EH (cell line): ENCODE measurements around the gene CCT3.
A peak's percentile ranks its signal among the peaks of the same experiment; 100 is the strongest.

Experiments used
- DNase-seq: peaks from one replicate; pipeline ENCODE4 v3.0.0-alpha.2; 2015; ENCODE audit warnings: low read depth

The CCT3 gene

GRCh38 chr1:156320560-156320959 lies 17.5 kb downstream of the CCT3 start:
- DNase-seq = no peak

- DNase-seq = peak; percentile 47
Measured at GRCh38 chr1:156319664-156320063, 18.4 kb downstream of the CCT3 start.

- no peak for DNase-seq
Measured at GRCh38 chr1:156316909-156317308, 21.2 kb downstream of the CCT3 start.

GRCh38 chr1:156310962-156311361 lies 27.1 kb downstream of the CCT3 start:
- DNase-seq = peak; percentile 52

- peak; percentile 62 for DNase-seq
Measured at GRCh38 chr1:156308078-156308477, 30.0 kb downstream of the CCT3 start.

GRCh38 chr1:156305215-156305614 lies 32.9 kb downstream of the CCT3 start:
- DNase-seq = no peak

- DNase-seq = no peak
Measured at GRCh38 chr1:156303241-156303640, 34.9 kb downstream of the CCT3 start.

- DNase-seq = no peak
Measured at GRCh38 chr1:156298852-156299357, 39.2 kb downstream of the CCT3 start, which contains the start of gene VHLL. Gene VHLL (minus strand): TSS chr1:156299307. CDS start chr1:156299189, 118 bp downstream.

- DNase-seq = peak; percentile 73
Measured at GRCh38 chr1:156295391-156295947, 42.6 kb downstream of the CCT3 start, which contains the start of gene GLMP. Gene GLMP (minus strand): TSS chr1:156295679. CDS start chr1:156295645, 34 bp downstream.

GRCh38 chr1:156293895-156294294 lies 44.2 kb downstream of the CCT3 start:
- no peak for DNase-seq

GRCh38 chr1:156293098-156293434 lies 45.0 kb downstream of the CCT3 start:
- DNase-seq = no peak

GRCh38 chr1:156291226-156292061 lies 46.6 kb downstream of the CCT3 start:
- peak; percentile 86 for DNase-seq

GRCh38 chr1:156289857-156290256 lies 48.2 kb downstream of the CCT3 start:
- no peak for DNase-seq

- DNase-seq = no peak
Measured at GRCh38 chr1:156286061-156286460, 52.0 kb downstream of the CCT3 start.

GRCh38 chr1:156285437-156285836 lies 52.7 kb downstream of the CCT3 start:
- no peak for DNase-seq

- DNase-seq = no peak
Measured at GRCh38 chr1:156284757-156285156, 53.3 kb downstream of the CCT3 start.

- DNase-seq = no peak
Measured at GRCh38 chr1:156284112-156284511, 54.0 kb downstream of the CCT3 start, which contains the start of gene TMEM79. Gene TMEM79 (plus strand): TSS chr1:156284325. CDS start chr1:156285227, 902 bp downstream.

GRCh38 chr1:156283521-156283920 lies 54.6 kb downstream of the CCT3 start:
- no peak for DNase-seq

- peak; percentile 99 for DNase-seq
Measured at GRCh38 chr1:156282479-156283222, 55.4 kb downstream of the CCT3 start, which contains the start of gene SMG5. Gene SMG5 (minus strand): TSS chr1:156282825. CDS start chr1:156282680, 145 bp downstream.

GRCh38 chr1:156281693-156282478 lies 56.2 kb downstream of the CCT3 start:
- DNase-seq = peak; percentile 31

- peak; percentile 81 for DNase-seq
Measured at GRCh38 chr1:156281281-156281680, 56.8 kb downstream of the CCT3 start.

GRCh38 chr1:156279837-156280236 lies 58.3 kb downstream of the CCT3 start:
- no peak for DNase-seq
